ENCODE measurements around the gene PIGC. TPM values are rescaled to one million over a fixed set of nuclear protein-coding genes. Genes with fewer than 3 reads are reported as not detected.

The PIGC gene
- total RNA-seq, 1 donor from 2014 or later = 20.9 TPM

- Mint-ChIP-seq H3K9me3 (ENCODE audit: low read depth) (no peaks in the 10 kb centered on the region), H3K4me3 (ENCODE audit: unreplicated experiment) (no peak overlapping the region), H3K27me3 (ENCODE audit: low read depth) (no peaks in the 10 kb centered on the region), H3K27ac (ENCODE audit: unreplicated experiment) (no peak overlapping the region), H3K4me1 (ENCODE audit: low read depth) (peaks cover 7% of the 10 kb centered on the region), H3K36me3 (ENCODE audit: low read depth) (no peaks in the 10 kb centered on the region)
- TF ChIP-seq CTCF (IDR thresholded peaks at IDR 0.05) = no peak
- DNase-seq (ENCODE audit: low spot score) = no peak
Measured at GRCh38 chr1:172427191-172427590, 16.7 kb downstream of the PIGC start.

GRCh38 chr1:172425339-172425738 is 18.5 kb downstream of the PIGC start:
- Mint-ChIP-seq H3K4me3 (ENCODE audit: unreplicated experiment) (no peak overlapping the region), H3K4me1 (ENCODE audit: low read depth) (peaks cover 14% of the 10 kb centered on the region), H3K36me3 (ENCODE audit: low read depth) (no peaks in the 10 kb centered on the region), H3K9me3 (ENCODE audit: low read depth) (no peaks in the 10 kb centered on the region), H3K27ac (ENCODE audit: unreplicated experiment) (no peak overlapping the region), H3K27me3 (ENCODE audit: low read depth) (no peaks in the 10 kb centered on the region)
- no peak for DNase-seq (ENCODE audit: low spot score)
- TF ChIP-seq CTCF (IDR thresholded peaks at IDR 0.05) = no peak

- no peaks in the 10 kb centered on the region for H3K27me3 Mint-ChIP-seq (ENCODE audit: low read depth)
- H3K27ac Mint-ChIP-seq (ENCODE audit: unreplicated experiment) = no peak overlapping the region
- DNase-seq (ENCODE audit: low spot score) = no peak
- peaks cover 7% of the 10 kb centered on the region for H3K4me1 Mint-ChIP-seq (ENCODE audit: low read depth)
- H3K36me3 Mint-ChIP-seq (ENCODE audit: low read depth) = peaks cover 2% of the 10 kb centered on the region
- TF ChIP-seq CTCF (IDR thresholded peaks at IDR 0.05) = no peak
- H3K9me3 Mint-ChIP-seq (ENCODE audit: low read depth) = no peaks in the 10 kb centered on the region
- H3K4me3 Mint-ChIP-seq (ENCODE audit: unreplicated experiment) = no peak overlapping the region
Measured at GRCh38 chr1:172423336-172423735, 20.5 kb downstream of the PIGC start.

GRCh38 chr1:172421974-172422604 is 21.8 kb downstream of the PIGC start:
- H3K4me1 Mint-ChIP-seq (ENCODE audit: low read depth) = peaks cover 7% of the 10 kb centered on the region
- peaks cover 3% of the 10 kb centered on the region for H3K36me3 Mint-ChIP-seq (ENCODE audit: low read depth)
- H3K9me3 Mint-ChIP-seq (ENCODE audit: low read depth) = no peaks in the 10 kb centered on the region
- DNase-seq (ENCODE audit: low spot score) = no peak
- no peak for TF ChIP-seq CTCF (IDR thresholded peaks at IDR 0.05)
- no peaks in the 10 kb centered on the region for H3K27me3 Mint-ChIP-seq (ENCODE audit: low read depth)
- H3K4me3 Mint-ChIP-seq (ENCODE audit: unreplicated experiment) = no peak overlapping the region
- H3K27ac Mint-ChIP-seq (ENCODE audit: unreplicated experiment) = no peak overlapping the region

- TF ChIP-seq CTCF (IDR thresholded peaks at IDR 0.05) = no peak
- no peak within 1 kb of the TSS for H3K4me3 Mint-ChIP-seq (ENCODE audit: unreplicated experiment)
Measured at GRCh38 chr1:172420385-172420784, 23.5 kb downstream of the PIGC start, which contains the start of gene C1orf105. TSS of gene C1orf105 (plus strand) at chr1:172420685. CDS start at chr1:172420886, 201 bp downstream.

More at GRCh38 chr1:172420385-172420784, 23.5 kb downstream of the PIGC start, which contains the start of gene C1orf105:
- Mint-ChIP-seq H3K27me3 (ENCODE audit: low read depth) (no peaks in the 10 kb centered on the region), H3K27ac (ENCODE audit: unreplicated experiment) (no peak within 1 kb of the TSS), H3K4me1 (ENCODE audit: low read depth) (peaks cover 15% of the 10 kb centered on the region), H3K9me3 (ENCODE audit: low read depth) (no peaks in the 10 kb centered on the region), H3K36me3 (ENCODE audit: low read depth) (peaks cover 3% of the 10 kb centered on the region)
- no peak for DNase-seq (ENCODE audit: low spot score)
